GM19099 (cell line): Measurements from ENCODE around the gene SP110.

Experiments
- POLR2A ChIP-seq: IDR thresholded peaks from 3 replicates; pipeline ENCODE4 v1.6.1; 2011; ENCODE audit warnings: low read depth; ENCODE audit not compliant: insufficient read length; ENCODE audit errors: extremely low read depth

The SP110 gene

GRCh38 chr2:230127195-230127594 is 92.6 kb downstream of the SP110 start:
- TF ChIP-seq POLR2A = no peak

- no peak for TF ChIP-seq POLR2A
Measured at GRCh38 chr2:230124757-230125431, 94.9 kb downstream of the SP110 start.

GRCh38 chr2:230124235-230124634 is 95.5 kb downstream of the SP110 start:
- TF ChIP-seq POLR2A = no peak
